ENCODE data around the gene C6orf132. TPM values are rescaled to one million over a fixed set of nuclear protein-coding genes. Genes with fewer than 3 reads are reported as not detected.

The C6orf132 gene
- total and polyA plus RNA-seq, 10 of the 15 experiments (the other 5 are each of a cell fraction or from before 2014, with no cell fraction given), result 0.04 to 0.05 TPM; not detected in 8

DNA sequence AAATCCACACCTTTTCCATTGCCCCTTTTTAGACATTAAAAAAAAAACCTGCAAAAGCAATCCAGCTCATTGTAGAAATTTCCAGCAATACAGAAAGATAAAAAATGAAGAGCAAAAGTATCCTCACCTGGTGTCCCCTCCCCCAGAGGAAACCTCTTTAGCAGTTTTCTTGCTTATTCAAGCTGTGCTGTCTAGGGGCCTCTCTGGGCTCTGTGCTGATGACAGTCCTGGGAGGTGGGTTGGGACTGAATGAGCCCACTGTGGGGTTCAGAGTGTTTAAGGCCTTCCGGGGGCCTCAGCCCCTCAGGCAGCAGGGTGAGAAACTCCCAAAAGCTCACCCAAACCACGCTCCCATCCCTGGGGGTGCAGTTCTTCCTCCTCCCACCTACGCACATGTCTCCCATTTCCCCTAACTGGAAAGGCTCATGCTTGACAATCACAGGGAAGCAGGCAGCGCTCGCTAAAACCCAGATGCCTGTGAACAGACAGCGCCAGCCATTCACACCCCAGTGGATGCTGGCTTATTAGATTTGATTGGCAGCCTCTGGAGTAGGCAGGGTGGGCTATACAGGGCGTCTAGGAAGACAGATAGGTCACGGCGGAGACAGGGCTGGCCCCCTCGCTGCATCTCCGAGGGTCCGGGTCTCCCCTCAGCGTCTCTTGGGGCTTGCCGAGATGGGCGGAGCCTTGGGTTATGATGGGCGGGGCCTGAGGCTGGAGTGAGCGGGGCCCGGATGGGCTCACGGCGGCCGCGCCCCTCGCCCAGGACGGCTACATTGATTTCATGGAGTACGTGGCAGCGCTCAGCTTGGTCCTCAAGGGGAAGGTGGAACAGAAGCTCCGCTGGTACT is 35.3 kb upstream of the C6orf132 start:
- H3K4me3 ChIP-seq, result no peak overlapping the region
- no peak overlapping the region for H3K27ac ChIP-seq (ENCODE audit: control insufficient read depth, insufficient read depth)
- no peak overlapping the region for H3K9ac ChIP-seq (ENCODE audit: control insufficient read depth, insufficient read depth, low read length)
- no peaks in the 10 kb centered on the region for H3K79me2 ChIP-seq (ENCODE audit: control insufficient read depth, insufficient read depth, low read length)
- ChIA-PET RAD21 (ENCODE audit: unreplicated experiment) (interaction anchor here (0.9 kb wide), 1 partner anchor 37 kb away, joined by 3 read pairs; no protein-coding TSS in a partner anchor), SMC1A (ENCODE audit: uncharacterized antibody, unreplicated experiment) (interaction anchor here (0.6 to 0.7 kb wide), 2 partner anchors 70 to 76 kb away, joined by 3 read pairs; no protein-coding TSS in a partner anchor), POLR2A (no interaction called here), CTCF (interaction anchor here (1.4 to 2.1 kb wide), 2 partner anchors 12 to 370 kb away, joined by 3 to 5 read pairs; no protein-coding TSS in a partner anchor)
- in situ Hi-C loops (cut with MboI) (no loop called here), intact Hi-C loops (cut with micrococcal nuclease; ENCODE audit: unreplicated experiment) (no loop called here)
- FAIRE-seq (no peak), DNase-seq (ENCODE audit: low read depth, low spot score) (no peak), ATAC-seq (no peak)
- 48% methylated on average over 27 of the region's 27 CpGs for WGBS (ENCODE audit: insufficient coverage, insufficient replicate concordance, low lambda C conversion rate, missing lambda C conversion rate)
- H2AFZ ChIP-seq (ENCODE audit: control insufficient read depth, low read depth, low read length), result no peak overlapping the region
- H4K20me1 ChIP-seq (ENCODE audit: control insufficient read depth, insufficient read depth), result no peaks in the 10 kb centered on the region
- no peaks in the 10 kb centered on the region for H3K36me3 ChIP-seq (ENCODE audit: control insufficient read depth in 2 of 2, insufficient read depth in 2 of 2, low read length in 1 of 2)
- no TSS peak for BruUV-seq (replicated peaks)
- no peaks in the 10 kb centered on the region for H3K4me1 ChIP-seq (ENCODE audit: control insufficient read depth, insufficient read depth, low read length)
- TF ChIP-seq BMI1 (IDR thresholded peaks at IDR 0.05; ENCODE audit: borderline replicate concordance) (no peak), IKZF2 (IDR thresholded peaks at IDR 0.05) (no peak), NFIC (IDR thresholded peaks at IDR 0.05; ENCODE audit: low read depth, low read length) (no peak)
- TF ChIP-seq, protein P1, sequence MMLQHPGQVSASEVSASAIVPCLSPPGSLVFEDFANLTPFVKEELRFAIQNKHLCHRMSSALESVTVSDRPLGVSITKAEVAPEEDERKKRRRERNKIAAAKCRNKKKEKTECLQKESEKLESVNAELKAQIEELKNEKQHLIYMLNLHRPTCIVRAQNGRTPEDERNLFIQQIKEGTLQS (IDR thresholded peaks at IDR 0.05; ENCODE audit: borderline replicate concordance, extremely low read depth, low read depth, low read length), result no peak
- H3K4me2 ChIP-seq (ENCODE audit: control insufficient read depth, insufficient read depth), result no peak overlapping the region
- H3K27me3 ChIP-seq (replicated peaks in 1 of 2; ENCODE audit: control insufficient read depth in 2 of 2, insufficient read depth in 2 of 2, low read length in 1 of 2), result no peaks in the 10 kb centered on the region
- H3K9me3 ChIP-seq (replicated peaks; ENCODE audit: control insufficient read depth, insufficient read depth, low read length), result no peaks in the 10 kb centered on the region

DNA sequence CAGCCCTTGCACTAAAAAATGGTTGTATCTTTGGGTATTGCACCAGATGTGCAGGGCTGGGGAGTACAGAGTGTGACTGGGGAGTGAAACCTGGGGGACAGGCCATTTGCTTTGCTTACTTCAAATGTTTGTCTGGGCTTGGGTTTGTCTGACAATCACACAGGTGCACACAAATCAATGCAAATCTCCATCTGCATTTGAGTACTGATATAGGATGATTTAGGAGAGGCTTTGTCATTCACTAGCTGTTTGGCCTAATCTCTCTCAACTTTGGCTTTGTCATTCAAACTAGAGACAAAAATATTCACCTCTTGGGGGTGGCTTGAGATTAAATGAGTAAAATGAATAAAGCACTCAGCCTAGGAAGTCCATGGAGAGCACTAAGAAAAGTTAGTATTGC is 34.6 kb upstream of the C6orf132 start:
- intact Hi-C loops (cut with micrococcal nuclease; ENCODE audit: unreplicated experiment) (no loop called here), in situ Hi-C loops (cut with MboI) (no loop called here)
- Histone ChIP-seq H3K4me3 (no peak overlapping the region), H4K20me1 (ENCODE audit: control insufficient read depth, insufficient read depth) (no peaks in the 10 kb centered on the region), H2AFZ (ENCODE audit: control insufficient read depth, low read depth, low read length) (no peak overlapping the region), H3K79me2 (ENCODE audit: control insufficient read depth, insufficient read depth, low read length) (no peaks in the 10 kb centered on the region), H3K9me3 (replicated peaks; ENCODE audit: control insufficient read depth, insufficient read depth, low read length) (no peaks in the 10 kb centered on the region), H3K4me2 (ENCODE audit: control insufficient read depth, insufficient read depth) (no peak overlapping the region), H3K36me3 (ENCODE audit: control insufficient read depth in 2 of 2, insufficient read depth in 2 of 2, low read length in 1 of 2) (no peaks in the 10 kb centered on the region), H3K27ac (ENCODE audit: control insufficient read depth, insufficient read depth) (no peak overlapping the region), H3K9ac (ENCODE audit: control insufficient read depth, insufficient read depth, low read length) (no peak overlapping the region), H3K4me1 (ENCODE audit: control insufficient read depth, insufficient read depth, low read length) (no peaks in the 10 kb centered on the region), H3K27me3 (replicated peaks in 1 of 2; ENCODE audit: control insufficient read depth in 2 of 2, insufficient read depth in 2 of 2, low read length in 1 of 2) (no peaks in the 10 kb centered on the region)
- CTCF ChIA-PET, result interaction anchor here (2.1 kb wide), 1 partner anchor 370 kb away, joined by 5 read pairs; no protein-coding TSS in a partner anchor
- no peak for TF ChIP-seq ASH2L (IDR thresholded peaks at IDR 0.05; ENCODE audit: borderline replicate concordance, low read depth)
- no peak for TF ChIP-seq WRNIP1 (IDR thresholded peaks at IDR 0.05; ENCODE audit: borderline replicate concordance, low read depth, low read length)
- ATAC-seq, result no peak
- POLR2A ChIA-PET, result no interaction called here
- RAD21 ChIA-PET (ENCODE audit: unreplicated experiment), result no interaction called here
- SMC1A ChIA-PET (ENCODE audit: uncharacterized antibody, unreplicated experiment), result interaction anchor here (0.6 kb wide), 1 partner anchor 75 kb away, joined by 3 read pairs; no protein-coding TSS in a partner anchor
- no TSS peak for BruUV-seq (replicated peaks)
- FAIRE-seq, result no peak
- no peak for DNase-seq (ENCODE audit: low read depth, low spot score)

Measured in GM12878 (cell line).